HFF-Myc (cell line): Measurements from ENCODE around the gene CBR4.

ENCODE experiments used
- DNase-seq: peaks from one replicate; pipeline ENCODE4 v3.0.0-alpha.2; 2011; ENCODE audit warnings: low read depth; ENCODE audit errors: extremely low read depth
- H3K4me3 ChIP-seq: replicated peaks from 2 replicates; pipeline ENCODE4 v1.5.1; 2011; ENCODE audit warnings: low read depth, mild to moderate bottlenecking, control low read depth, low read length
- TF ChIP-seq, protein P1 (sequence below): IDR thresholded peaks from 2 replicates; pipeline ENCODE4 v1.5.1; 2012; ENCODE audit warnings: mild to moderate bottlenecking, low read depth, low read length, control low read depth; ENCODE audit errors: missing control alignments

Gene CBR4

DNA sequence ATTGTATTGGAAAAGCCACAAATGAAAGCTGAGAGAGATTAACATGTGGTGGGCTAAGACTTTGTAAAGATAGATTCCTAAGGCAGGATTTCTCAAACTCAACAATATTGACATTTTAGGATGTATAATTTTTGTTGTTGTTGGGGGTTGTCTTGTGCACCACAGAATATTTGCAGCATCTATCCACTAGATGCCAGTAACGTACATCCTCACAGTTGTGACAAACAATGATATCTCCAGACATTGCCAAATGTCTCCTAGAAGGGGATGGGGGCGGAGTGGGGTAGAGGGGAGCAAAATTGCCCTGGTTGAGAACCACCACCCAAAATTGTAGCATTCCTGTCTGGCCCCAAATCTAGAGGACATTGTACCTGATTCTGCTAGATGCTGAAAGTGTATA is 14.7 kb upstream of the CBR4 start:
- TF ChIP-seq, protein P1, sequence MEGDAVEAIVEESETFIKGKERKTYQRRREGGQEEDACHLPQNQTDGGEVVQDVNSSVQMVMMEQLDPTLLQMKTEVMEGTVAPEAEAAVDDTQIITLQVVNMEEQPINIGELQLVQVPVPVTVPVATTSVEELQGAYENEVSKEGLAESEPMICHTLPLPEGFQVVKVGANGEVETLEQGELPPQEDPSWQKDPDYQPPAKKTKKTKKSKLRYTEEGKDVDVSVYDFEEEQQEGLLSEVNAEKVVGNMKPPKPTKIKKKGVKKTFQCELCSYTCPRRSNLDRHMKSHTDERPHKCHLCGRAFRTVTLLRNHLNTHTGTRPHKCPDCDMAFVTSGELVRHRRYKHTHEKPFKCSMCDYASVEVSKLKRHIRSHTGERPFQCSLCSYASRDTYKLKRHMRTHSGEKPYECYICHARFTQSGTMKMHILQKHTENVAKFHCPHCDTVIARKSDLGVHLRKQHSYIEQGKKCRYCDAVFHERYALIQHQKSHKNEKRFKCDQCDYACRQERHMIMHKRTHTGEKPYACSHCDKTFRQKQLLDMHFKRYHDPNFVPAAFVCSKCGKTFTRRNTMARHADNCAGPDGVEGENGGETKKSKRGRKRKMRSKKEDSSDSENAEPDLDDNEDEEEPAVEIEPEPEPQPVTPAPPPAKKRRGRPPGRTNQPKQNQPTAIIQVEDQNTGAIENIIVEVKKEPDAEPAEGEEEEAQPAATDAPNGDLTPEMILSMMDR = peak; percentile 49
- H3K4me3 ChIP-seq = no peak overlapping the region
- DNase-seq = no peak

DNA sequence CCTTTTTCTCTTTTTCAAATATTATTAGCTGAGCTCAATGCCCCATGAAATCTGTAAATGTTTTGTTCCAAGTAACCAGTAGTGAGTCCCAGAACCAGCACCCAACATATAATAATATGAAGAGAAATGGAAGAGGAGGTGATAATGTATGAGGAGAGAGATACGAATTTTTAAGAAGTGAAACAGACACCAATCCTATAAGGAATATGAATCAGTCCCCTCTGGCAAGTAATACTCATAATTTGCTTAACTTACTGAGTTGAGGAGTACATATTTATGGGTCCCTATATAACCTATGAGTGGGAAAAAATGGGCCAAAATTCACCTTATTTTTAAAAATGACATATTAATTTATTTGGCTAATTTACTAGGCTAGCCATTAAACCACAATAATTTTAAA is 8.4 kb upstream of the CBR4 start:
- TF ChIP-seq, protein P1 = no peak
- no peak overlapping the region for H3K4me3 ChIP-seq
- DNase-seq = no peak

DNA sequence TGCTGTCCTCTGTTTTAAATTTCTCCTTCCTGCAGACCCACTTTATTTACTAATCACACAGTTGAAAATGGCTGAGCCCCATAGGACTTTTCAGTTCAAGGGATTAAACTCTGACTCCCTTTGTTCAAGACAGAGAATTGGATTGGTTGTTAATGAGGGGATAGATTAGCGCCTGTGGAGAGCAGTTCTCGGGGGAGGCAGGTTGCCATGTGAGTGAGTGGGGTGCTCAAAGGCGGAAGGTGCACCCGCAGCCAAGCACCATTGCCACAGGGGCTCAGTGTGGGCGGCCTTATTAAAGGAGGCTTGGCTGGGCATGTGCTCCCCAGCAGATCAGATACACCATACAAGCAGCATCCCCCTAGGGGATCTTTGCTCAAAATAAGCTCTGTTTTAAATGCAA is 7.9 kb upstream of the CBR4 start:
- H3K4me3 ChIP-seq = no peak overlapping the region
- DNase-seq = no peak
- TF ChIP-seq, protein P1 = no peak

DNA sequence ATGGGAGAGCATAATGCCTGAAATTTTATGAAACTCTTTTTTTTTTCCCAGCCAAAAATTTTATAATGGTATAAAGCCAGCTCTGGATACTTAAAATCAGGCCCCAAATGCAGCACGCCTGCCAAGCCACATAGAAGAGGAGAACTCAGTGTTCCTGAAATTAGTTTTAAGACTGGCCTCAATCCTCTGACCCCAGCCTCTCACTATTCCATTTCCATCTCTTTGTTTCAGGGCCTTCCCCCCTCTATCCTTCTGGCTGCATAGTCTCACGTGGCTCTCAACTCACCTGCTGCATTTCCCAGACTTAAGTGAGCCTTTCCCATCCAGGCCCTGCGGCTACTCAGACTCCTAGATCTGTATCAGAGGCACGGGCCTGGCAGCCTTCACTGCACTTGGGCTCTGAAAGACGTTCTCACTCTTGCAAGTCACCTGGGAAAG is 5.2 kb upstream of the CBR4 start:
- no peak overlapping the region for H3K4me3 ChIP-seq
- TF ChIP-seq, protein P1 = no peak
- no peak for DNase-seq

DNA sequence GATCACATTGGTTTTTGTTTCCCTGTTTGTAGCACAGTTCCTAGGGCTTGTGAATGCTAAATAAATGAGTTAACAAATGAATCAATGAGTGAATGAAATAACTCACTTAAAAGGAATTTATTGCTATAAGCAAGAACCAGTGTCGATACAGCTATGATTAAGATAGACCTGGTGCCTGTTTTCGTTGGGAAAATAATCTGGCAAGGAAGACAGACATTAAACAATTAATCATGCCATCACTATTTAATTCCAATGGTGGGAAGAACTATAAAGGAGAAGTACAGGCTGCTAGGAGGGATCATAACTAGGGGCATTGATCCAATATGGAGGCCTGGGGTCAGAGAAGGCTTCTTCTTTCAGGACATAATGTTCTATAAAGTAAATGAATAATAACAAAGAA is 4.5 kb upstream of the CBR4 start:
- no peak overlapping the region for H3K4me3 ChIP-seq
- DNase-seq = no peak
- TF ChIP-seq, protein P1 = no peak

DNA sequence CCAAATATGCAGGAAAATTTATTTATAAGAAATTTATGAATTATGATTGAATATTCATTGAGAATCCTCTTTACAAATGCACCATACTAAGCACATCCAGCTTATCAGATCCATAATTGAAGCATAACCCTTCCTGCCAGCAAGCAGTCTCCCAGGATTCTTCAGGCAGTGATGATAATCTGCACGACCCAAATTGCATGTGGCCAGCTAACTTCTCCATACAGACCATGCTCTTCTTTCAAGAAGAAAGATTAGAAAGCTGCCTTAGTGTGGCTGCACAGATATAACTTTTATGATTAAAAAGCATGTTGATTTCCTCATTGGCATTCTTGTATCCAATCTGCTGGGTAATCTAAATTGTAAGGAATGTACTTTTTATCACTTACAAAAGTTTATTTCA is 3.3 kb upstream of the CBR4 start:
- TF ChIP-seq, protein P1 = no peak
- no peak overlapping the region for H3K4me3 ChIP-seq
- DNase-seq = no peak

DNA sequence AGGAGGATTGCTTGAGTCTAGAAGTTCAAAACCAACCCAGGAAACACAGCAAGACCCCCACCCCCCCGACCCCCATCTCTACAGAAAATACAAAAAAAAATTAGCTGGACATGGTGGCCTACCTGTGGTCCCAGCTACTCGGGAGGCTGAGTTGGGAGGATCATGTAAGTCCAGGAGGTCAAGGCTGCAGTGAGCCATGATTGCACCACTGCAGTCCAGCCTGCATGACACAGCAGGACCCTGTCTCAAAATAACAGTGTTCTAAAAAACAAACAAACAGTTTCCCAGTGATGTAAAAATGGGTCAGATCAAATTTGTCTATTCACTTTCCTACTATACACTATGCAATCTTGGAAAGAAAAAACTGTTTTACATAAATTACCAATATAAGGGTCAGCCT is 2.0 kb upstream of the CBR4 start:
- H3K4me3 ChIP-seq = no peak overlapping the region
- TF ChIP-seq, protein P1 = no peak
- DNase-seq = no peak
